Measurements from ENCODE around the gene CNFN. TPM values are rescaled to one million over a fixed set of nuclear protein-coding genes. Genes with fewer than 3 reads are reported as not detected.

Gene CNFN
- polyA plus RNA-seq, 2 donors: 5,144 to 7,132 TPM

DNA sequence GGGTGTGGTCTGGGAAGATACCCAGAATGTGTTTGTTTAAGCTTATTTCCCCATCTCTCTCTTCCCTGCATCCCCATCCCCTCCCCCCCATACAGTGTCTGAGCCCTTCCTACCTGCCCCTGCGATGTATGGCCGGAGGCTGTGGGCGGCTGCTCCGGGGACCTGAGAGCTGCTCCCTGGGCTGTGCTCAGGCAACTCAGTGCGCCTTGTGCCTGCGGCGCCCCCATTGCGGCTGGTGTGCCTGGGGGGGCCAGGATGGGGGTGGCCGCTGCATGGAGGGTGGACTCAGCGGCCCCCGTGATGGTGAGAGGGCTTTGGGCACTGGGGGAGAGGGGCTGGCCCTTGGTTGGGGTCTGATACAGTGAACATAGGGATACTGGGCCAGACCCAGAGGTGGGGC, 21.7 kb downstream of the CNFN start:
- peaks cover 0 to 4% of the 10 kb centered on the region in 2 donors for H3K9me3 ChIP-seq (ENCODE audit: control insufficient read depth in 2 of 2, insufficient read depth in 1 of 2, low read depth in 1 of 2, low read length in 1 of 2)
- 95 to 96% methylated on average over 11 of the region's 11 CpGs for WGBS, 2 donors
- H3K36me3 ChIP-seq (ENCODE audit: control insufficient read depth in 2 of 2, insufficient read depth in 2 of 2, low read length in 1 of 2): peaks cover under 1 to 11% of the 10 kb centered on the region in 2 donors
- no peaks in the 10 kb centered on the region for H3K4me1 ChIP-seq (ENCODE audit: control insufficient read depth in 2 of 2, insufficient read depth in 2 of 2, low read length in 1 of 2)
- no peak overlapping the region for H3K27ac ChIP-seq (ENCODE audit: low read depth in 2 of 2, low read length in 1 of 2)
- H3K27me3 ChIP-seq (ENCODE audit: control insufficient read depth in 1 of 2, insufficient read depth in 2 of 2, low read length in 2 of 2): no peaks in the 10 kb centered on the region
- H3K4me3 ChIP-seq (ENCODE audit: low read depth in 1 of 2, low read length in 2 of 2): no peak overlapping the region

DNA sequence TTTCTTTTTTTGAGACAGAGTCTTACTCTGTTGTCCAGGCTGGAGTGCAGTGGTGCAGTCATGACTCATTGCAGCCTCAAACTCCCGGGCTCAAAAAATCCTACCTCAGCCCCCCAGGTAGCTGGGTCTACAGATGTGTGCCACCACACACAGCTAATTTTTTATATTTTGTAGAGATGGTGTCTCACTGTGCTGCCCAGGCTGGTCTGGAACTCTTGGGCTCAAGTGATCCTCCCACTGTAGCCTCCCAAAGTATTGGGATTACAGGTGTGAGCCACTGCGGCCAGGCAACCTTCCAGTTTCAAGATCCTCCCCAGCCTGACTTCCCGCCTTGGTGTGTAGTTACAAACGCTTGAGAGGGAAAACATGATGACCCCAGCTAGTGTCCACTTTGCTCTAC, 22.2 kb downstream of the CNFN start:
- Histone ChIP-seq H3K27me3 (ENCODE audit: control insufficient read depth in 1 of 2, insufficient read depth in 2 of 2, low read length in 2 of 2) (no peaks in the 10 kb centered on the region), H3K4me1 (ENCODE audit: control insufficient read depth in 2 of 2, insufficient read depth in 2 of 2, low read length in 1 of 2) (peaks cover 0 to 2% of the 10 kb centered on the region in 2 donors), H3K4me3 (ENCODE audit: low read depth in 1 of 2, low read length in 2 of 2) (no peak overlapping the region), H3K9me3 (ENCODE audit: control insufficient read depth in 2 of 2, insufficient read depth in 1 of 2, low read depth in 1 of 2, low read length in 1 of 2) (peaks cover 0 to 8% of the 10 kb centered on the region in 2 donors), H3K27ac (ENCODE audit: low read depth in 2 of 2, low read length in 1 of 2) (no peak overlapping the region), H3K36me3 (ENCODE audit: control insufficient read depth in 2 of 2, insufficient read depth in 2 of 2, low read length in 1 of 2) (peaks cover 4 to 14% of the 10 kb centered on the region in 2 donors)
- 91 to 93% methylated on average over 4 of the region's 4 CpGs for WGBS, 2 donors

DNA sequence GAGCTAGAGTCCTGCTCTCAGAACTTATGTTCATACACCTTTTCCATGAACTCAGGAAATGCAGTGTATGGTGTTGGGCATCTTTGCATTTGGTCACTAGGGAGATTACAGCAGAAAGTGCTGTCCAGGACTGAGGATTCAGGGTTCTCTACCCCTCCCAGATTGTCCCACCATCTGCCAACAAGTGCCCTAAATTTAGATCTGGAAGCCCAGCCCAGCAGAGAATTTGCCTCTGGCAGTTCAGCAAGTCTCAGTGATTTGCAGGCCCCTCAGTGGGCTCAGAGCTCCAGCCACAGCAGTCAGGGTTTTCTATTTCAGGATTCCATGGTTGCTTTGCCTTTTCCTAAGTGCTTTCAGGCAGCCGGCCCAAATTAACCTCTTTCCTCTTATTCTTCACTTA, 23.4 kb downstream of the CNFN start:
- Histone ChIP-seq H3K4me3 (ENCODE audit: low read depth in 1 of 2, low read length in 2 of 2) (no peak overlapping the region), H3K27ac (ENCODE audit: low read depth in 2 of 2, low read length in 1 of 2) (no peak overlapping the region), H3K36me3 (ENCODE audit: control insufficient read depth in 2 of 2, insufficient read depth in 2 of 2, low read length in 1 of 2) (peaks cover 4 to 21% of the 10 kb centered on the region in 2 donors), H3K9me3 (ENCODE audit: control insufficient read depth in 2 of 2, insufficient read depth in 1 of 2, low read depth in 1 of 2, low read length in 1 of 2) (peaks cover 0 to 8% of the 10 kb centered on the region in 2 donors), H3K27me3 (ENCODE audit: control insufficient read depth in 1 of 2, insufficient read depth in 2 of 2, low read length in 2 of 2) (no peaks in the 10 kb centered on the region), H3K4me1 (ENCODE audit: control insufficient read depth in 2 of 2, insufficient read depth in 2 of 2, low read length in 1 of 2) (peaks cover 0 to 2% of the 10 kb centered on the region in 2 donors)
- 72 to 80% methylated on average over 1 of the region's 1 CpG for WGBS, 2 donors

DNA sequence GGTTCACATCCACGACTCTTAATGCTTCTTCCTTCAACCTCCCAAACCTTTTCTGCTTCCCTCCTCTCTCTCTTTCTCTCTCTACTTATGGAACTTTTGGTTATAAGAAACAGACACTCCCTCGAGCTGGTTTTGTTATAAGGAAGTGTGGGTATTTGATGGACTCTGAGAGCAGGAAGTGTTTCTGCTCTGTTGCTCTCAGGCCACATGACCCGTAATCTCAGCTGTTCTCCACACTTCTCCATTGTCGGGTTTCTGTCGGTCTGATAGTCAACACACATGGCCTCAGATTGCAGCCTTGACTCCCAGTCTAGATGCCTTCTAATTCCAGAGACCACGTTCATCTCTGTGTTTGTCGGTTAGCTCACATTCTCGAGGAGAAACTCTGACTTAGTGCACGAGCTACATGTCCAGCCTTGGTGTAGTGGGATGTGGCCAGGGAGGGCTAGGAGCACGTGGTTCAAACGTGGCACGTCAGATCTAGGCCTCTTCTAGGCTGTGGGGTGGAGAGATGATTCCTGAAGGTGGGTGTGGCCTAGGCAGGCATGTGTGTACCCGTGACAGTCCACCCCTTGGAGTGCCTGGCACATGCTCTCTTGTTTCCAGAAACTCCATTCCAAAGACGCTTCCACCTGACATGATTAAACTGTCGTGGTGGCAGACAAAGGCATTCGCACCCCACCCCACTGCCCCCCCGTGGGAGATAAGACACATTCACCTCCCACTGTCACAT, 26.3 kb downstream of the CNFN start:
- Histone ChIP-seq H3K4me3 (ENCODE audit: low read depth in 1 of 2, low read length in 2 of 2) (no peak overlapping the region), H3K4me1 (ENCODE audit: control insufficient read depth in 2 of 2, insufficient read depth in 2 of 2, low read length in 1 of 2) (peaks cover 0 to 2% of the 10 kb centered on the region in 2 donors), H3K27me3 (ENCODE audit: control insufficient read depth in 1 of 2, insufficient read depth in 2 of 2, low read length in 2 of 2) (no peaks in the 10 kb centered on the region), H3K27ac (ENCODE audit: low read depth in 2 of 2, low read length in 1 of 2) (no peak overlapping the region), H3K36me3 (ENCODE audit: control insufficient read depth in 2 of 2, insufficient read depth in 2 of 2, low read length in 1 of 2) (peaks cover 4 to 14% of the 10 kb centered on the region in 2 donors), H3K9me3 (ENCODE audit: control insufficient read depth in 2 of 2, insufficient read depth in 1 of 2, low read depth in 1 of 2, low read length in 1 of 2) (peaks cover 0 to 8% of the 10 kb centered on the region in 2 donors)
- 88 to 89% methylated on average over 17 of the region's 17 CpGs for WGBS, 2 donors

DNA sequence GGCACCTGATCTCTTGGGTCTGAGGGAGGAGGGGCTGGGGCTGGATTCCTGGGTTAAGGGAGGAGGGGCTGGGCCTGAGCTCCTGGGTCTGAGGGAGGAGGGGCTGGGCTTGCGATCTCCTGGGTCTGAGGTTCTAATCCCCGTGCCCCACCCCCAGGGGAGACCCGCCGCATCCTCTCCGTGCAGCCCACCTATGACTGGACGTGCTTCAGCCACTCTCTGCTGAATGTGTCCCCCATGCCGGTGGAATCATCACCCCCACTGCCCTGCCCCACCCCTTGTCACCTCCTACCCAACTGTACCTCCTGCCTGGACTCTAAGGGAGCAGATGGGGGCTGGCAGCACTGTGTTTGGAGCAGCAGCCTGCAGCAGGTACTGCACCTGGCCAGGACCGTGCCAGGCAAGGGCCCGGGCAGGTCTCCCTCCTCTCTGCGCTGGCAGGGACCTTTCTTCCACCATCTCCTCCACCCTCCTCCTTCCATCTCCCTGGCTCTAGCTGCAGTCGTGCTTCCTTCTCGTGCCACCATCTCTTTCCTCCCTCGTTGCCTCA, 27.1 kb downstream of the CNFN start:
- H3K27ac ChIP-seq (ENCODE audit: low read depth in 2 of 2, low read length in 1 of 2): no peak overlapping the region
- H3K4me1 ChIP-seq (ENCODE audit: control insufficient read depth in 2 of 2, insufficient read depth in 2 of 2, low read length in 1 of 2): peaks cover 0 to 2% of the 10 kb centered on the region in 2 donors
- H3K4me3 ChIP-seq (ENCODE audit: low read depth in 1 of 2, low read length in 2 of 2): no peak overlapping the region
- H3K9me3 ChIP-seq (ENCODE audit: control insufficient read depth in 2 of 2, insufficient read depth in 1 of 2, low read depth in 1 of 2, low read length in 1 of 2): peaks cover 0 to 8% of the 10 kb centered on the region in 2 donors
- peaks cover 4 to 19% of the 10 kb centered on the region in 2 donors for H3K36me3 ChIP-seq (ENCODE audit: control insufficient read depth in 2 of 2, insufficient read depth in 2 of 2, low read length in 1 of 2)
- 92 to 93% methylated on average over 12 to 13 of the region's 13 CpGs for WGBS, 2 donors
- no peaks in the 10 kb centered on the region for H3K27me3 ChIP-seq (ENCODE audit: control insufficient read depth in 1 of 2, insufficient read depth in 2 of 2, low read length in 2 of 2)

DNA sequence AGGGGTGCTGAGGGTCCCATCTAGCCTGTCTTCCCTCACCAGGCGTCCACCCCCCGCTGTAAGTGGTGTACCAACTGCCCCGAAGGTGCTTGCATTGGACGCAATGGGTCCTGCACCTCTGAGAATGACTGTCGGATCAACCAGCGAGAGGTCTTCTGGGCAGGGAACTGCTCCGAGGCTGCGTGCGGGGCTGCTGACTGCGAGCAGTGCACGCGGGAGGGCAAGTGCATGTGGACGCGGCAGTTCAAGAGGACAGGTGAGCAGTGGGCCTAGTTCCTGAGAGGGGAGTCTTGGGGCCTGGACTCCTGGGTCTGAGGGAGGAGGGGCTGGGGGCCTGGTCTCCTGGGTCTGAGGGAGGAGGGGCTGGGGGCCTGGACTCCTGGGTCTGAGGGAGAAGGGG, 27.8 kb downstream of the CNFN start:
- no peak overlapping the region for H3K27ac ChIP-seq (ENCODE audit: low read depth in 2 of 2, low read length in 1 of 2)
- peaks cover 0 to 2% of the 10 kb centered on the region in 2 donors for H3K4me1 ChIP-seq (ENCODE audit: control insufficient read depth in 2 of 2, insufficient read depth in 2 of 2, low read length in 1 of 2)
- H3K4me3 ChIP-seq (ENCODE audit: low read depth in 1 of 2, low read length in 2 of 2): no peak overlapping the region
- WGBS, 2 donors: 97% methylated on average over 14 of the region's 14 CpGs
- no peaks in the 10 kb centered on the region for H3K27me3 ChIP-seq (ENCODE audit: control insufficient read depth in 1 of 2, insufficient read depth in 2 of 2, low read length in 2 of 2)
- peaks cover 0 to 8% of the 10 kb centered on the region in 2 donors for H3K9me3 ChIP-seq (ENCODE audit: control insufficient read depth in 2 of 2, insufficient read depth in 1 of 2, low read depth in 1 of 2, low read length in 1 of 2)
- peaks cover 4 to 19% of the 10 kb centered on the region in 2 donors for H3K36me3 ChIP-seq (ENCODE audit: control insufficient read depth in 2 of 2, insufficient read depth in 2 of 2, low read length in 1 of 2)

DNA sequence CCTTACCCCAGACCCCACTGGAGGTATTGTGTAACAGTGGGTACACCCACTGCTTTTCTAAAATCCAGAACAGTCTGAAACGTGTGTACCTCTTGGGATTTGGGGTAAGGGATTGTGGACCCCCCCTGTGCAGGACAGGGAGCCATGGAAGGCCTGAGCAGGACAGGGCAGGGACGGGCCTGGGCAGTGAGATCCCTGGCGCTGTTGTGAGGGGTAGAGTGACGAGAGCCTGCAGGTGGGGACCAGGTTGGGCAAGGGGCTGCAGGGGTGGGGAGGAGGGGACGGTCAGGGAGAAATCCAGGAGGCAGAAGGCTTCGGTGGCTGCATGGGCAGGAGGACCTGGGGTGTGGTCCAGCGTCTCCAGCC, 28.6 kb downstream of the CNFN start:
- Histone ChIP-seq H3K36me3 (ENCODE audit: control insufficient read depth in 2 of 2, insufficient read depth in 2 of 2, low read length in 1 of 2) (peaks cover 4 to 24% of the 10 kb centered on the region in 2 donors), H3K4me1 (ENCODE audit: control insufficient read depth in 2 of 2, insufficient read depth in 2 of 2, low read length in 1 of 2) (peaks cover 0 to 2% of the 10 kb centered on the region in 2 donors), H3K27me3 (ENCODE audit: control insufficient read depth in 1 of 2, insufficient read depth in 2 of 2, low read length in 2 of 2) (no peaks in the 10 kb centered on the region), H3K4me3 (ENCODE audit: low read depth in 1 of 2, low read length in 2 of 2) (no peak overlapping the region), H3K27ac (ENCODE audit: low read depth in 2 of 2, low read length in 1 of 2) (no peak overlapping the region), H3K9me3 (ENCODE audit: control insufficient read depth in 2 of 2, insufficient read depth in 1 of 2, low read depth in 1 of 2, low read length in 1 of 2) (peaks cover 0 to 8% of the 10 kb centered on the region in 2 donors)
- 92 to 93% methylated on average over 7 of the region's 7 CpGs for WGBS, 2 donors

DNA sequence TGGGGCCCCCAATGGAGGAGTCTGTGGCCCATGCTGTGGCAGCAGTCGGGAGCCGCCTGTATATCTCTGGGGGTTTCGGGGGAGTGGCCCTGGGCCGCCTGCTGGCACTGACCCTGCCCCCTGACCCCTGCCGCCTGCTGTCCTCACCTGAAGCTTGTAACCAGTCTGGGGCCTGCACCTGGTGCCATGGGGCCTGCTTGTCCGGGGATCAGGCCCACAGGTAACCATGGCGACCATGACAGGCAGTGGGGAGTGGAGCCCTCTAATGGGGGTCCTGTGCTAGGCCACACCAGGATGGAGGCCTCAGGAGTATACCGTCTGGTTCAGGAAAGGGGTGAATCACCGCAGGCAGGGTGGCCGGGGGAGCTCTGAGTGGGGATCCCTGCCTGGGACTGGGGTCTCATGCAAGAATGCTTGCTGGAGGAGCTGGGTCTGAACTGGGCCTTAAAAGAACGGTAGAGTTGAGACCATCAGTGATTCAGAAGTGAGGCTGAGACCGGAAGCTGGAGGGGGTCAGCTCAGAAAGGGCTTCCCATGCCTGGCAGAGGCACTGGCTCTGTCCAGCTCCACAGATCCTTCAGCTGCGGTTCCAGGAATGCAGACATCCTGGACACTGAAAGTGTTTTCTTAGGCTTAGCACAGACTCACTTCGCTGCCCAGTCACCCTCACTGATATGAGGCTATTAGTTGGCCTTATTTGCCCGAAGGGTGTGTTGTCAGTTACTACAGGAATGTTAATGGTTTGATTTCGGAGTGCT, 29.1 kb downstream of the CNFN start:
- Histone ChIP-seq H3K36me3 (ENCODE audit: control insufficient read depth in 2 of 2, insufficient read depth in 2 of 2, low read length in 1 of 2) (peaks cover 4 to 30% of the 10 kb centered on the region in 2 donors), H3K27ac (ENCODE audit: low read depth in 2 of 2, low read length in 1 of 2) (no peak overlapping the region), H3K4me1 (ENCODE audit: control insufficient read depth in 2 of 2, insufficient read depth in 2 of 2, low read length in 1 of 2) (peaks cover 0 to 2% of the 10 kb centered on the region in 2 donors), H3K9me3 (ENCODE audit: control insufficient read depth in 2 of 2, insufficient read depth in 1 of 2, low read depth in 1 of 2, low read length in 1 of 2) (peaks cover 0 to 8% of the 10 kb centered on the region in 2 donors), H3K4me3 (ENCODE audit: low read depth in 1 of 2, low read length in 2 of 2) (no peak overlapping the region), H3K27me3 (ENCODE audit: control insufficient read depth in 1 of 2, insufficient read depth in 2 of 2, low read length in 2 of 2) (no peaks in the 10 kb centered on the region)
- 86 to 87% methylated on average over 16 of the region's 16 CpGs for WGBS, 2 donors

DNA sequence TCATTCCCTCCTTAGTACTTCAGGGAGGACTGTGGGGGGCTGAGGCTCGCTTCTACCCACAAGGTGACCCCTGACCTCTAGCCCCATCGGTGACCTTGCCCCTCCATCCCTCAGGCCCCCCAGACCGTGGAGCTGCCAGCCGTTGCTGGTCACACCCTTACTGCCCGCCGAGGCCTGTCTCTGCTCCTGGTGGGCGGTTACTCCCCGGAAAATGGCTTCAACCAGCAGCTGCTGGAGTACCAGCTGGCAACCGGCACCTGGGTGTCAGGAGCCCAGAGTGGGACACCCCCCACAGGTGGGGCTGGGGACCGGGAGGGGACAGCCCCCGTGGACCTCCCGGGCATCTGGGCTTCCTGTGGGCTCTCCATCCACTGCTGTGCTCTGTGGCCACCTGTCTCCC, 32.8 kb downstream of the CNFN start:
- H3K27me3 ChIP-seq (ENCODE audit: control insufficient read depth in 1 of 2, insufficient read depth in 2 of 2, low read length in 2 of 2): no peaks in the 10 kb centered on the region
- H3K27ac ChIP-seq (ENCODE audit: low read depth in 2 of 2, low read length in 1 of 2): no peak overlapping the region
- 84 to 86% methylated on average over 12 of the region's 12 CpGs for WGBS, 2 donors
- H3K36me3 ChIP-seq (ENCODE audit: control insufficient read depth in 2 of 2, insufficient read depth in 2 of 2, low read length in 1 of 2): peaks cover 0 to 40% of the 10 kb centered on the region in 2 donors
- no peak overlapping the region for H3K4me3 ChIP-seq (ENCODE audit: low read depth in 1 of 2, low read length in 2 of 2)
- no peaks in the 10 kb centered on the region for H3K9me3 ChIP-seq (ENCODE audit: control insufficient read depth in 2 of 2, insufficient read depth in 1 of 2, low read depth in 1 of 2, low read length in 1 of 2)
- H3K4me1 ChIP-seq (ENCODE audit: control insufficient read depth in 2 of 2, insufficient read depth in 2 of 2, low read length in 1 of 2): peaks cover under 1 to 1% of the 10 kb centered on the region in 2 donors

Measured in esophagus (tissue), 2 donors.